GM10248 (cell line): ENCODE results near the gene MLLT1.

Experiments used
- CTCF ChIA-PET: fragments of 300-600 bp; sonication (Branson Sonifier 250); formaldehyde crosslinking; extraction: SDS; loops from one replicate; lab custom pipeline; 2021; ENCODE audit warnings: antibody characterized with exemption; lab: Yijun Ruan, JAX
- POLR2A ChIA-PET: fragments of 350-650 bp; sonication (Branson Sonifier 250); formaldehyde crosslinking; extraction: SDS; loops from one replicate; lab custom pipeline; 2020; ENCODE audit warnings: antibody characterized with exemption; lab: Yijun Ruan, JAX
- DNase-seq: peaks from one replicate; pipeline ENCODE4 v3.0.0; 2012; ENCODE audit errors: extremely low spot score
- TF ChIP-seq, protein P1 (sequence below): IDR thresholded peaks from 2 replicates; pipeline ENCODE4 v1.5.1; 2012; ENCODE audit warnings: mild to moderate bottlenecking, low read depth; ENCODE audit errors: extremely low read depth, missing control alignments, control extremely low read depth

Gene MLLT1

DNA sequence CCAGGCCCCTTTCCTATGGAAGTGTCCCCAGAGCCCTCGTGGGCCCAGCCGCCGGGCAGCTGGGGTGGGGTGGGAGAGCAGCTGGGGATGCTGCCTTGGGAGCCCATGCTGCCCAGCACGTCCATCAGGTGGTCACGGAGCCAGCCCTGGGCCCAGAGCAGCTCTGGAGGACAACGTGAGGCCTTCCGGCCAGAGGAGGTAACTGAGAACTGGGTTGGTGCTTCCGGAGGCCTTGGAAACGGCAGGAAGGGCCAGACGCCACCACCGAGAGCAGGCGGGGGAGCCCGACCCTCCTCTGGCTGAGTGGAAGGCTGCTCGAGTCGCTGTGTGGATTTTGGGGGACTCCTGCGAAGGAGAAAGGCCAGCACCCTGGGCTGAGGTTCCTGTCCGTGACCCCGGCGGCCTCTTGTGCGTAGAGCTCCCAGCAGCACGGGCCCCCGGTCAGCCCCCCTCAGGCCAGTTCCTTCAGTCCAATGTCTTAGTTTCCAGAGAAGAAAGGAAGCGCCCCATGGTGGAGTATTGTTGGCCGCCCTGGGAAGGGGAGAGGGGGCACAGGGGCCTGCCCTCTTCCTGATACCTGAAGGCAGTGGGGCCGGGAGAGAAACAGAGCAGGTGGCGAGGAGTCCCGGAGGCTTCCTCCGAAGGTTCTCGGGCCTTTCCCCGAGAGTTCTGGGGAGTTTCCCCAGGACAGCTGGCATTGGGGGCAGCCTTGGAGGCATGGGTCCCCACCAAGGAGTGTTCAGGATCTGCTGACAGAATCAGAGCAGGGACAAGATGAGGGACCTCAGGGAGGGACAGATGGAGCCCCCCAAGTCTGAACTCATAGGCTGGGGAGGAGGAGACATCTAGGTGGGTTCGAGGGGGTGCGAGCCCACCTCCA, 68.8 kb downstream of the MLLT1 start:
- TF ChIP-seq, protein P1, sequence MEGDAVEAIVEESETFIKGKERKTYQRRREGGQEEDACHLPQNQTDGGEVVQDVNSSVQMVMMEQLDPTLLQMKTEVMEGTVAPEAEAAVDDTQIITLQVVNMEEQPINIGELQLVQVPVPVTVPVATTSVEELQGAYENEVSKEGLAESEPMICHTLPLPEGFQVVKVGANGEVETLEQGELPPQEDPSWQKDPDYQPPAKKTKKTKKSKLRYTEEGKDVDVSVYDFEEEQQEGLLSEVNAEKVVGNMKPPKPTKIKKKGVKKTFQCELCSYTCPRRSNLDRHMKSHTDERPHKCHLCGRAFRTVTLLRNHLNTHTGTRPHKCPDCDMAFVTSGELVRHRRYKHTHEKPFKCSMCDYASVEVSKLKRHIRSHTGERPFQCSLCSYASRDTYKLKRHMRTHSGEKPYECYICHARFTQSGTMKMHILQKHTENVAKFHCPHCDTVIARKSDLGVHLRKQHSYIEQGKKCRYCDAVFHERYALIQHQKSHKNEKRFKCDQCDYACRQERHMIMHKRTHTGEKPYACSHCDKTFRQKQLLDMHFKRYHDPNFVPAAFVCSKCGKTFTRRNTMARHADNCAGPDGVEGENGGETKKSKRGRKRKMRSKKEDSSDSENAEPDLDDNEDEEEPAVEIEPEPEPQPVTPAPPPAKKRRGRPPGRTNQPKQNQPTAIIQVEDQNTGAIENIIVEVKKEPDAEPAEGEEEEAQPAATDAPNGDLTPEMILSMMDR: no peak
- ChIA-PET CTCF (no interaction called here), POLR2A (no interaction called here)
- DNase-seq: no peak

- POLR2A ChIA-PET: no interaction called here
- TF ChIP-seq, protein P1: no peak
- no peak for DNase-seq
- CTCF ChIA-PET: no interaction called here
Measured at GRCh38 chr19:6210091-6210490, 69.7 kb downstream of the MLLT1 start.

GRCh38 chr19:6209680-6210079, 70.1 kb downstream of the MLLT1 start:
- POLR2A ChIA-PET: no interaction called here
- TF ChIP-seq, protein P1: no peak
- CTCF ChIA-PET: interaction anchor here (1.0 to 2.3 kb wide), 2 partner anchors 9 kb away, joined by 3 to 17 read pairs; no protein-coding TSS in a partner anchor
- DNase-seq: no peak

DNA sequence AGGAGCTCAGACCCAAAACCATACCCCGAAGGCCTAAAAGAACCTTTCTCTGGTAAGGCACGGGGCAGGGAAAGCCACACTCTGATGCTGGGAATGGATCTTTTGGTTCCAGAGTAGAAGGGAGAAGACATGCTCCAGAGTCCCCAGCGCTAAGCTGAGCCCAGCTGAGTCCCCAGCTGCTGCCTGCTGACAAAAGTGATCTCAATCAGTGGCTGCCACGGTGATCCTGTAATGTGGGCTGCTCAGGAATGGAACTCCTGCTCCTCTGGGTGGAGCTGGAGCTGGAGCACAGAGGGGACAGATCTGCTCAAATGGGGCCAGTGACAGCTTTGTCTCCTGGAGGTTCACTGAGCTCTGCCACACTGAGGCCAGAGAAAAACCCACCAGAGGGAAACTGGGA, 70.5 kb downstream of the MLLT1 start:
- TF ChIP-seq, protein P1: no peak
- POLR2A ChIA-PET: interaction anchor here (0.5 kb wide), 1 partner anchor 155 kb away, joined by 6 read pairs; no protein-coding TSS in a partner anchor
- CTCF ChIA-PET: interaction anchor here (1.0 to 2.3 kb wide), 2 partner anchors 9 kb away, joined by 3 to 17 read pairs; no protein-coding TSS in a partner anchor
- no peak for DNase-seq

- CTCF ChIA-PET: interaction anchor here (1.5 to 4.9 kb wide), 2 partner anchors 14 to 23 kb away, joined by 3 to 30 read pairs; no protein-coding TSS in a partner anchor
- POLR2A ChIA-PET: no interaction called here
- TF ChIP-seq, protein P1: no peak
- DNase-seq: no peak
Measured at GRCh38 chr19:6204866-6205723, 74.7 kb downstream of the MLLT1 start.

DNA sequence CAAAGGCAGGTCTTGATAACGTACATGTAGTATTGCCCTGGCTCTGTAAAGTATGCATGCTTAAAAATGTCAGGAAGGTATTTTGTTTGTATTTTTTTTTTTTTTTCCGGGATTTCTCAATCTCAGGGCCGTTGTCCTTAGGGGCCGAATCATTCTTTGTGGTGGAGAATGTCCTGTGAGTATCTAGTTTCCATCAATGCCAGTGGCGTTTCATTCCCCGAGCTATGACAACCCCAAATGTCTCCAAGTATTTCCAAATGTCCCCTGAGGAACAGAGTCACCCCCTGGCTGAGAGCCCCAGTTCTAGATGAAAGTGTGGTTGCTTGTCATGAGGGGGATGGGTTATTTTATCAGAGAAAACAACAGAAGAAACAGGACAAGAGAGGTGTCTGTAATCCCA, 75.6 kb downstream of the MLLT1 start:
- ChIA-PET POLR2A (interaction anchor here (0.6 to 0.7 kb wide), 2 partner anchors 36 to 287 kb away, joined by 3 to 5 read pairs; no protein-coding TSS in a partner anchor), CTCF (interaction anchor here (1.5 to 4.9 kb wide), 2 partner anchors 15 to 22 kb away, joined by 3 to 30 read pairs; no protein-coding TSS in a partner anchor)
- DNase-seq: no peak
- TF ChIP-seq, protein P1: no peak
